NCI-H146 treated with DMSO at 0.1 percent for 48 hours (cell line): ENCODE results near the gene CLSTN2.

Experiments
- DNase-seq: peaks from one replicate; lab custom pipeline; 2025; ENCODE audit not compliant: unreplicated experiment; lab: John Stamatoyannopoulos, UW

Gene CLSTN2

DNA sequence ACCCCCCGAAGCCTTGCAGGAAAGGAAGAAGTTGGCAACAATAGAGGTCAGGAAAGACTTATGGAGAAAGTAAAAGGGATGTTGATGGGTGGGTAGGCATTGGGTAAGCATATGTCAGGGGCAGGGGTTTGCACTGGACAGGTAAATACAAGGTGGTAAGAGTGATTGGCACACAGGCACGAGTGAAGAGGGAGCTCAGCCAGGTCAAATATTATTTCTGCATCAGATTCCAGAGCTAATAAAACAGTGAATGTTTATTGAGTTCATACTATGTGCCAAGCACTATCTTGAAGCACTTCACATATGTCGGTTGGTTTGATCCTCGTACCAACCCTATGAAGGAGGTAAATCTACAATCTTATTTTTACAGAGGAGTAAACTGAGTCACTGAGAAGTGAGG lies 6.6 kb downstream of the CLSTN2 start:
- DNase-seq: no peak

GRCh38 chr3:139944256-139944910 lies 9.4 kb downstream of the CLSTN2 start:
- no peak for DNase-seq

- no peak for DNase-seq
These were observed 10.4 kb downstream of the CLSTN2 start for GRCh38 chr3:139945386-139945785.

GRCh38 chr3:139945942-139946341 lies 11.0 kb downstream of the CLSTN2 start:
- no peak for DNase-seq

GRCh38 chr3:139948467-139948866 lies 13.5 kb downstream of the CLSTN2 start:
- DNase-seq: no peak

- DNase-seq: no peak
These were observed 13.9 kb downstream of the CLSTN2 start for GRCh38 chr3:139948898-139949297.

DNA sequence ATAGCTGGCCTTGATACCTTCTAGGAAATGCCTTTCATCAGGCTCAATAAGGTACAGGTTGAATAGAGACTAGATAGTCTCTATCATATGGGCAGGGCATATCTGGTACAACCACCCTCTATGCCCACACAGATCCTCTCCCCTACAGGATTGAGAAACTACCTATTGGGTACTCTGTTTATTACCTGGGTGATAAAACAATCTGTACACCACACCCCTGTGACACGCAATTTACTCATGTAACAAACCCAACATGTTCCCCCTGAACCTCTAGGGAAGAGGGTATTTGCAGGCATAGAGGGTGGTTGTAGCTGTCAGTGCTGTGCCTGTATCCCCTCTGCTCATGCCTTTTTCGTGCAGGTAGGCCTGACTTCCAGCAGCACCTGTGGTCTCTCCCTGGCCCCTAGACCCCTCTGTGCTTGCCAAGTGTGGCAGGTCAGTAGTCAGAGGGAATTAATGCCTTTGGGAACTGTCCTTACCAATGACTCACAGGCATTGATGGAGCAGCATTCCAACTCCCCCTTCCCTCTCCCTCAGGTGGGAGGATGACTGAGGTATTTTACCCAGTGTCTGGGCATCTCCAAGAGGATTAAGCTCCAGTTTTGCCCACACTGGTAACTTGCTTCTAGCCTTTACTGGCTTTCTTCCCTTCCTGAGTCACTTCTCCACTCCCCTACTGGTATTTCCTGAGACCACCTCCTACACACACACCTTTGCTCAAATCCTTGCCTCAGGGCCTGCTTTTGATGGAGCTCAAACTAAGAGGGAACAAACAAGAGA lies 18.3 kb downstream of the CLSTN2 start:
- DNase-seq: no peak

DNA sequence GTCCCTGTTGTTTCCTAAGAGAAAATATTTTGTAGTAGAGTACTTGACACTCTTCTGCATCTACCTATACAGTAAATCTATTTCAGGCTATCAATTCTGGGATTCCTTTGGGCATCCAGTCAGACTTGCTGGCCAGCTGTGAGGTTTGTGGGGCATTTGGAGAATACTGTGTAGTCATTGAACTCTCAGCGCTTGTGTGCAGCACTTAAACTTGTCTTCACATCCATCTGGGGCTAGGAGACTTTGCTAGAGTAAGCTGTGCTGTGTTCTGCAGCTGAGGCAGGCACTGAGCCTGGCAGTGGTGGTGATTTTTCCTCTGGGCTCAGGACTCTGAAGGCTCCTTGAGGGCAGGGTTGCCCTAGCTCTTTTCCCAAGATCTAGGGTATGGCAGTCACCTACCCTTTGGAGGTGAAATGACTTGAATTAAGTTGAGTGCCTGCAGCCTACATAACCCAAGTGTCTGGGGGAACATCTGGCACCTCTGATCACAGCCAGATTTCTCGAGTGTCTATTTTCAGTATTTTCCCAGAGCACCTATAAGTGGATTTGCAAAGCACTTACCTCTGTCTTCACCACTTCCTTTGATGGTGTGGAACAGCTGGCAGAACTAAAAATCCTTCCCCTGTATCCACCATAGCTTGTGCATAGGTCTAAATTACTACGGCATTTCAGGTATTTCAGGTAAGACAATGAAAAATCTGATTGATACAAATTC lies 19.3 kb downstream of the CLSTN2 start:
- no peak for DNase-seq

DNA sequence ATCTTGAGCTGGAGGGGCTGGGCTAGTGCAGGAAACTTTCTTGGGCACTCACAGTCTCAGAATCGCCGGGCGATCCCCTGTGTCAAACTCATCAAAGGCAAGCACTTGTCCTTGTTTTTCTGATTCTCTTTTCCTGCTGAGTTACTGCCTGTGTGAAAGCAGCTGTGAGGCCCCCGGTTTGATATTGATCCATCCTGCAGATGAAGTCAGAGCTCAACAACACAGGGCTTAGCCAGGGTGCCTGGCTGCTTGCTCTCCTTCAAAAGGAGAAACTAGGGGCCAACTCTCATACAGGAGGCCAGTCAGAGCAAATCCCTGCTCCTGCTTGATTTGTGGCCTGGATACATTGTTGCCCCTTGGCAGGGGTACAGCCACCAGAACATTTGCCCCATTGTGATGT lies 22.9 kb downstream of the CLSTN2 start:
- DNase-seq: peak; percentile 82

- no peak for DNase-seq
These were observed 34.4 kb downstream of the CLSTN2 start for GRCh38 chr3:139969386-139969785.

GRCh38 chr3:139970526-139970925 lies 35.5 kb downstream of the CLSTN2 start:
- no peak for DNase-seq

DNA sequence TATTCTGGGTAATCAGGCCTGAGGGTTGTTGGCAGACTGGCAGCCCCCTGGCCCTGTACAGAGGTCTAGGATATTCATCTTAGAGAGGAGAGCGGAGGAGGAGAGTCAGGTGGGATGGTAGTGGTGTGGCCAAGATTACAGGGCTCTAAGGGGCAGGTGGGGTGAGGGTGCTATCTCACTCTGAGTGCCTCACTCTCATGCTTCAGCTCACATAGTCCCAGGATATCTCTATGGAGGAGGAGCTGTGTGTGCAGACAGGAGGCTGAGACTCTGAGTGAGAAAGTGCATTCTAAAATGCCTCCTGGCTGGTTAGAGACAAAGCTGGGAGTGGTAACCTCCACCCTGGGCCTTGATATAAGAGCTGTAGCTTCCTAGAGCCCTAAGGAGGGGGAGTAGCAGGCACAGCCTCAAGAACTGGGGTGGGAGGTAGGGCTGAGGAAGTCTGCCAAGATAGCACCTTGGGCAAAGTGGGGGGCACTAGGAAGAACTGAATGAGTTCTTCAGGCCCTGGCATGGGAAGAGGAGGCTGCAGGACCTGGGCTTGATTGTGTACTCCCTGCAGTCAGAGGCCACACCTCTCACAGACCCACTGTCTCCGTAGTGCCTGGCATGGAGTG lies 39.9 kb downstream of the CLSTN2 start:
- no peak for DNase-seq

DNA sequence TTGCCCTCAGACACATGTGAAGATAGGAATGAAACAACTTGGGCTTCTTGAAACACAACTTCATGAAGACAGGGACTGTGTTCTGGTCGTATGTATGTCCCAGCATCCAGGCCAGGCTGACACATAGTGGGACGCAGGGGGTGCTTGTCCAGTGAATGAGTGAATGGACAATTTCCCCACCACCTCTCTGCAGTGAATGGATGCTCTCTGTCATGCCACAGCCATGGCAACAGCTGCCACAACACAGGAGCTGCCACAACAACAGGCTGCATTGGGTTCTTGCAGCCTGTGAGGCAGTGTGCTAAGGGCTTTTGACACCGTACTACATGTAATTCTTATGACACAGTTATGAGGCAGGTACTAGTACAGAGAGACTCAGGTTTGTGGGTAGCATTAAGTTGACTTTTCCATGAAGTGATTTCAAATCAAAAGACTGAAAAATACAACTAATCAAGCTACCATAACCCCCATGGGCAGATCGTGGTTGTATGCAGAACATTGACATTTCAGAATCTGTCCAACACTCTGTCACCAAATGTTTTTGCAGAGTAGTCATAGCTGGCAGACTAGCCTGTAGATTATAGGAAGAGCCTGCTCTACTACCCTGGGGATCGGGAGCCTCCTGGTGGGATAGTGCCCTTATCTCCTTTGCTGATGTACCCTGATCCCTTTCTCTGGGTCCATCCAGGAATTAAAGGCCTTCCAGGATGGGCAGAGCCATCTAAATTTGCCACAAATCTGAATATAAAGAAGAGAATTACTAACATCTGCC lies 40.8 kb downstream of the CLSTN2 start:
- no peak for DNase-seq

DNA sequence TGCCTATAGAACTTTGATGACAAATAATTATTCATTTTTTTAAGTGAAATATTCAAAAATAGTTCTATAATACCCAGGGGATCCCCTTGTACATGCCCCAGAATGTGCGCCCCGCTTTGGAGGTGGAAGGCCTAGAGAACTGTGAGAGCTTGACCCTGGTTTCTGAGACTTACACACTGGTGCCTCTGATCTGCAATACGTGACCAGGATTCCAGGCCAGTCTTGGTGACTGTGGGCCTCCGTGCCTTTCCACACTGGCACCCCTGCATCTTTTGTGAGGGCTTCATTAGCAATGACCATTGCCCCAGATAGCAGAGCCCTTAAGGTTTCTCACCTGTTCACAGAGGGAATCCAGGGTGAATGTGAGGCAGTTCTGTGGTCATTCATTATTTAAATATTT lies 44.0 kb downstream of the CLSTN2 start:
- DNase-seq: no peak

GRCh38 chr3:139979991-139980390 lies 45.0 kb downstream of the CLSTN2 start:
- DNase-seq: no peak

DNA sequence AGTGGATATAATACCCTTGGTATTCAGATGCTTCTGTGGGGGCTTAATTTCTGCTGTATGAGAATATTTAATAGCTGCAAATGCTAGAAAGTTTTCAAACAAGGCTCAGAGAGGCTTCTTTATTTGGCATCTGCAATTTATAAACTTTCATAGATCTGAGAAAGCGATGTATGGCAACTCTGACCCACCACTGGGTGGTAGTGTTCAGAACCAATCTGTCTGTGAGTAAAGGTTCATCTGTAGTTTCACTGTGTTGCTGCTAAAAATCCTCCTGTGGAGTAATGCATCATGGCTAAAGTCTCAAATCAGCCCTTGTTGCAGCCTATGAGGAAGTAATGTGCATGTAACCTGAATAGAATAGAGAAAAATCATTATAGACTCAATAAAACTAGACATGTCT lies 47.4 kb downstream of the CLSTN2 start:
- no peak for DNase-seq

DNA sequence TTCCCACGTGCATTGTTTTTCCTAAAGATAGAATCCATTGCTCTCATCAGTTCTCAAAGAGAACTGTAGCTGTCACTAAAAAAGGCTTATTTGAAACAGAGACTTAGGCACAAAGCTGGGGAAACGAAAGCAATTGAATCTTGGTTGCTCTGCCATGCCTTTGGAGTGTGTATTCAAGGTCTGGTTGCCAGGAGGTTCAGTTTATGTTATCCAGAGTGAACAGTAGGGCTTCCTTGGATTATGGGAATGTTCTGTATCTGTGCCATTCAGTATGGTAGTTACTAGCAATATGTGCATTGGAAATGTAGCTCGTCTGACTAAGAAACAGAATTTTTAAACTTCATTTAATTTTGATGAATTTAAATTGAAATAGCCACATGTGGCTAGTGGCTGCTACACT lies 50.6 kb downstream of the CLSTN2 start:
- no peak for DNase-seq

- no peak for DNase-seq
These were observed 52.9 kb downstream of the CLSTN2 start for GRCh38 chr3:139987908-139988307.

- DNase-seq: no peak
These were observed 53.6 kb downstream of the CLSTN2 start for GRCh38 chr3:139988472-139989156.

- DNase-seq: no peak
These were observed 59.9 kb downstream of the CLSTN2 start for GRCh38 chr3:139994891-139995290.
